ENCODE measurements around the gene ADGRL1.
"Not testable (repeated sequence)": the region's sequence is repeated elsewhere in the genome, so short reads cannot be mapped to it uniquely, and the experiment has no call there.

The ADGRL1 gene
- 0.42 to 6.4 (median 1.4) reads per million in 17 experiments for total RNA-seq

GRCh38 chr19:14205452-14206287 lies at the start of gene ADGRL1:
Gene ADGRL1, minus strand, starts transcription at chr19:14206169. Its CDS starts 22,567 bp downstream, at chr19:14183602.
- peak in 1 of 4 experiments; percentile 35 for DNase-seq

GRCh38 chr19:14255316-14255715 lies 49.3 kb upstream of the ADGRL1 start:
- not testable (repeated sequence) for DNase-seq

- not testable (repeated sequence) for DNase-seq
Measured at GRCh38 chr19:14253822-14254599, 48.0 kb upstream of the ADGRL1 start.

GRCh38 chr19:14252136-14252535 lies 46.2 kb upstream of the ADGRL1 start:
- DNase-seq = not testable (repeated sequence)

GRCh38 chr19:14250870-14251269 lies 44.9 kb upstream of the ADGRL1 start:
- no peak for DNase-seq

GRCh38 chr19:14250315-14250714 lies 44.3 kb upstream of the ADGRL1 start:
- DNase-seq = not testable (repeated sequence)

GRCh38 chr19:14249891-14250290 lies 43.9 kb upstream of the ADGRL1 start:
- not testable (repeated sequence) for DNase-seq

- peak; percentile 25 to 46 (median 30) for DNase-seq
Measured at GRCh38 chr19:14249012-14249754, 43.2 kb upstream of the ADGRL1 start.

GRCh38 chr19:14248578-14249011 lies 42.6 kb upstream of the ADGRL1 start:
- no peak for DNase-seq

GRCh38 chr19:14247548-14248471 lies 41.8 kb upstream of the ADGRL1 start:
- DNase-seq = not testable (repeated sequence)

GRCh38 chr19:14247205-14247547 lies 41.2 kb upstream of the ADGRL1 start:
- not testable (repeated sequence) for DNase-seq

GRCh38 chr19:14244393-14244792 lies 38.4 kb upstream of the ADGRL1 start:
- DNase-seq = not testable (repeated sequence)

- not testable (repeated sequence) for DNase-seq
Measured at GRCh38 chr19:14243718-14244117, 37.7 kb upstream of the ADGRL1 start.

- no peak for DNase-seq
Measured at GRCh38 chr19:14237014-14237941, 31.3 kb upstream of the ADGRL1 start.

GRCh38 chr19:14232945-14233344 lies 27.0 kb upstream of the ADGRL1 start:
- not testable (repeated sequence) for DNase-seq

GRCh38 chr19:14228446-14229071 lies 22.6 kb upstream of the ADGRL1 start:
- not testable (repeated sequence) for DNase-seq

GRCh38 chr19:14226498-14226897 lies 20.5 kb upstream of the ADGRL1 start:
- DNase-seq = not testable (repeated sequence)

GRCh38 chr19:14222886-14223285 lies 16.9 kb upstream of the ADGRL1 start:
- no peak for DNase-seq

- peak; percentile 69 to 87 (median 74) for DNase-seq
Measured at GRCh38 chr19:14221345-14221744, 15.4 kb upstream of the ADGRL1 start.
